ENCODE data around the gene CCDC175.

The CCDC175 gene

GRCh38 chr14:59576332-59577294 lies at the start of gene CCDC175:
CCDC175 (minus strand) TSS chr14:59576812; CDS start chr14:59576775, 37 bp downstream.
- peak; percentile 70 for DNase-seq

- DNase-seq = no peak
These were observed 46.0 kb upstream of the CCDC175 start for GRCh38 chr14:59622631-59623030.

- no peak for DNase-seq
These were observed 42.4 kb upstream of the CCDC175 start for GRCh38 chr14:59619061-59619460.

- no peak for DNase-seq
These were observed 24.4 kb upstream of the CCDC175 start for GRCh38 chr14:59601056-59601455.

- no peak for DNase-seq
These were observed 23.8 kb upstream of the CCDC175 start for GRCh38 chr14:59600211-59600945.

- DNase-seq = no peak
These were observed 18.5 kb upstream of the CCDC175 start for GRCh38 chr14:59595071-59595470.

- no peak for DNase-seq
These were observed 15.2 kb upstream of the CCDC175 start for GRCh38 chr14:59591641-59592370.

- DNase-seq = no peak
These were observed 11.5 kb upstream of the CCDC175 start for GRCh38 chr14:59588101-59588500.

GRCh38 chr14:59585891-59586554 lies 9.4 kb upstream of the CCDC175 start:
- DNase-seq = peak; percentile 3

- DNase-seq = no peak
These were observed 7.1 kb upstream of the CCDC175 start for GRCh38 chr14:59583755-59584154.

- no peak for DNase-seq
These were observed 6.4 kb upstream of the CCDC175 start for GRCh38 chr14:59582845-59583509.

GRCh38 chr14:59582161-59582560 lies 5.5 kb upstream of the CCDC175 start:
- no peak for DNase-seq

GRCh38 chr14:59580911-59581310 lies 4.3 kb upstream of the CCDC175 start:
- DNase-seq = no peak

- peak; percentile 48 for DNase-seq
These were observed 6.5 kb downstream of the CCDC175 start for GRCh38 chr14:59570122-59570521.

GRCh38 chr14:59566725-59567124 lies 9.9 kb downstream of the CCDC175 start:
- no peak for DNase-seq

GRCh38 chr14:59566296-59566695 lies 10.3 kb downstream of the CCDC175 start:
- DNase-seq = no peak

GRCh38 chr14:59565087-59565486 lies 11.5 kb downstream of the CCDC175 start:
- no peak for DNase-seq

- DNase-seq = no peak
These were observed 12.2 kb downstream of the CCDC175 start for GRCh38 chr14:59564366-59564765.

GRCh38 chr14:59547310-59547709 lies 29.3 kb downstream of the CCDC175 start:
- DNase-seq = no peak

GRCh38 chr14:59543873-59544272 lies 32.7 kb downstream of the CCDC175 start:
- no peak for DNase-seq

GRCh38 chr14:59541731-59542130 lies 34.9 kb downstream of the CCDC175 start:
- no peak for DNase-seq

GRCh38 chr14:59540852-59541251 lies 35.8 kb downstream of the CCDC175 start:
- no peak for DNase-seq
